Skeletal muscle tissue (tissue), 4 donors: Measurements from ENCODE around the gene PFN1. TPM values are rescaled to one million over a fixed set of nuclear protein-coding genes. Genes with fewer than 3 reads are reported as not detected.

Experiments
- H3K27ac ChIP-seq: one replicate; pipeline ENCODE4 v1.7.0; 2013; ENCODE audit warnings: mild to moderate bottlenecking, low read depth, low read length, inconsistent platforms
- H3K27me3 ChIP-seq, 3 donors: one replicate each; pipeline ENCODE4 v1.7.0; 2013; ENCODE audit warnings: low read length in 3 of 3; ENCODE audit not compliant: control insufficient read depth in 3 of 3, insufficient read depth in 3 of 3
- H3K36me3 ChIP-seq, 3 donors: one replicate each; pipeline ENCODE4 v1.7.0; 2013; ENCODE audit warnings: low read length in 3 of 3; ENCODE audit not compliant: control insufficient read depth in 3 of 3, insufficient read depth in 3 of 3
- H3K4me1 ChIP-seq, 3 donors: one replicate each; pipeline ENCODE4 v1.7.0; 2013; ENCODE audit warnings: low read length in 3 of 3, mild to moderate bottlenecking in 3 of 3; ENCODE audit not compliant: control insufficient read depth in 3 of 3, insufficient read depth in 3 of 3
- H3K4me3 ChIP-seq, 3 donors: one replicate each; pipeline ENCODE4 v1.7.0; 2013; ENCODE audit warnings: low read length in 3 of 3
- H3K9ac ChIP-seq, 3 donors: one replicate each; pipeline ENCODE4 v1.7.0; 2013; ENCODE audit warnings: low read length in 3 of 3, mild to moderate bottlenecking in 3 of 3, moderate library complexity in 2 of 3, low read depth in 1 of 3
- H3K9me3 ChIP-seq, 3 donors: one replicate each; pipeline ENCODE4 v1.7.0; 2013; ENCODE audit warnings: low read length in 3 of 3; ENCODE audit not compliant: control insufficient read depth in 3 of 3
- total RNA-seq: library from RNA; depleted of rRNA; stranded (reverse); fragments of >200 nt; gene quantifications from one replicate; pipeline ENCODE4 v1.2.3, GENCODE V29; 2014
- donor health status: Osteomylitis.

Gene PFN1
- total RNA-seq, result 137 TPM

DNA sequence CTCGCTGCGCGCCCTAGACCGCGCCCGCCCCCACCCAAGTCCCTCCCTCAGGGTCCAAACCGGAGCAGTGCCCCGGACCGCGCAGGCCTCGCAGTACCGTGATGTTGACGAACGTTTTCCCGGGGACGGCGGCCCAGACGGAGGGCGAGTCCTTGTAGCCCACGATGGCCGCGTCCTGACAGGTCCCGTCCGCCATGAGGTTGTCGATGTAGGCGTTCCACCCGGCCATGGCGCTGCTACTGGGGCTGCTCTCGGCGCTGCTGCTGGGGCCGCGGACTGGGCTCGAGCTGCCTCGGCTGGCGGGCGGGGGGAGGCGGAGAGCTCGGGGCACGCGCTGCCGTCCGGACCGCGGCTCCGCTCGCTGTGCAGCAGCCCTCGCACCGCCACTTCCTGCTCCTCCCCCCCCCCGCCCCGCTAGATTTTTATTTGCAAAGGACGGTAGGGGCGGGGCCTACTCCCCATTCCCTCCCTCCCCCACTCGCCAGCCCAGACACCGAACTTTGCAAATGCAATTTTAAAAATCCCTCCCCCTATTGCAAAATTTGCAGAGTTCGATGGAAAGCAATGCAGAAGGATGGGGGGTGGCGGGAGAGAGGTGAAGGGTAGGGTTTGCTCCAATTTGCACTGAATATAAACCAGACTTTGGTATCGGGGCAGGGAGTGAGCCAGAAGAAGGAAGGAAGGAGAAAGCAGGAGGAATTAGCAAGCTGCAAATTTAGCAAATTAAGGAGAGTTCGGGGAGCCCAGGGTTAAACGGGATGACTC is at the start of gene PFN1:
TSS of gene PFN1 (minus strand) at position 365 of the 765 bp plus-strand sequence. CDS start at position 229, 136 bp downstream.
- Histone ChIP-seq H3K9me3 (no peaks in the 10 kb centered on the region), H3K9ac (peak within 1 kb of the TSS; percentile 89 to 97 (median 93)), H3K27ac (peak within 1 kb of the TSS; percentile 98), H3K4me1 (peaks cover 38 to 61% (median 39%) of the 10 kb centered on the region in 3 donors), H3K4me3 (peak within 1 kb of the TSS; percentile 91 to 98 (median 95)), H3K27me3 (no peaks in the 10 kb centered on the region), H3K36me3 (peaks cover 29 to 43% (median 36%) of the 10 kb centered on the region in 3 donors)

DNA sequence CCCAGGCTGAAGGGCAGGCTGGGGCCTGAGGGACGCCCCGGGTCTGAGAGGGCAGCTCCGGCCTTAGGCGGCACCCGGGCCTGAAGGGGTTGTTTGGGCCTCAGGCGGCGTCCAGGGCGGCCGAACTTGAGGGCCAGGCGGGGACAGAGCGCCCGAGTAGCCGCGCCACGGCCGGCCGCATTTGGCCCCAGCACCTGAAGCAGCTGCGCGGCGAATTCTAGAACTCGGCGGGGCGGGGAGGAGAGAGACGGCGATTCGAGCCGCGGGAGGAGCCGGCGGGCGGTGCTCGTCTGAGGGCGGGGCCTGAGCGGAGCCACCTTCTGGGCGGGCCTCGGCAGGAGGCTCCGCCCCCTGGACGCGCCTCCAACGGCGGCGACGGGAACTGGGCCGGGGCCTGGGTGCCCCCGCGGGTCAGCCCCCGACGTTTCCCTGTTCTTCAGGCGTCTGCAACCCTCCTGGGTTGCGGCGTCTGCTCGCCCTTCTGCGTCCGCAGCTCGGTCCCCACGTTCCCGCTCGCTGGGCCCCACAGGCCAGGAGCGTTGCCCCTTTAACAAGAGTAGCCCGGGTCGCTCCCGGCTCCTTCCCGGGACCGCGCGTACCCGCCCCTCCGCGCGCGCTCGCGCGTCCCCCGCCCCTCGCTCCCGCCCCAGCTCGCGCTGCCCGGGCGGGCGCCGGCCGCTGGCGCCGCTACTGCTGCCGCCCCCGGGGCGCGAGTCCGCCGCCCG is 49.1 kb upstream of the PFN1 start, which contains the start of the genes INCA1 and KIF1C:
TSS of gene INCA1 (minus strand) at position 221 of the 725 bp plus-strand sequence. CDS start 3,085 bp downstream, outside the sequence.
TSS of gene KIF1C (plus strand) at position 649 of the 725 bp plus-strand sequence. CDS start 2,297 bp downstream, outside the sequence.
- Histone ChIP-seq H3K4me3 (peak within 1 kb of the TSS; percentile 92 to 99 (median 96)), H3K36me3 (peaks cover 15 to 20% (median 15%) of the 10 kb centered on the region in 3 donors), H3K27ac (peak within 1 kb of the TSS; percentile 99), H3K4me1 (peaks cover 47 to 48% (median 47%) of the 10 kb centered on the region in 3 donors), H3K27me3 (no peaks in the 10 kb centered on the region), H3K9ac (peak within 1 kb of the TSS; percentile 96 to 99 (median 99)), H3K9me3 (no peaks in the 10 kb centered on the region)

DNA sequence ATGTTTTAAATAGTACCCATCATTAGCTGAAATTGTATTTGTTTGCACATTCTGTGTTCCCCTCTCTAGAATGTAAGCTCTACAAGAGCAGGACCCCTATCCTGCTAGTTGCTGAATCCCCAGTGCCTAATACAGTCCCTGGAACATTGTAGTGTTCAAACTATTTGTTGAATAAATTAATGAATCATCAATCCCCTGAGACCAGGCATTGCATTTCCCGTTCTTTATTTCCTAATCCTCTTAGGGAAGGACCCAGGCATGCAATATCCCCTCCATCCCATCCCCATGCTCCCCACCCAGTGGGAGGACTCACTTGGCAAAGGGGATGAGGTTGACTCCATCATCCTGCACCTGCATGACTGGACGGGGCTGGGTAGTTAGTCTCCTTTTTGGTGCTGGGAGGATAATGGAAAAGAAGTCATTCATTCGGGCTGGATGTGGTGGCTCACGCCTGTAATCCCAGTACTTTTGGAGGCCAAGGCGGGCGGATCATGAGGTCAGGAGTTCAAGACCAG is 45.8 kb upstream of the PFN1 start:
- H3K9ac ChIP-seq, result no peak overlapping the region
- no peaks in the 10 kb centered on the region for H3K9me3 ChIP-seq
- peaks cover 14 to 16% (median 15%) of the 10 kb centered on the region in 3 donors for H3K4me1 ChIP-seq
- no peak overlapping the region for H3K27ac ChIP-seq
- peaks cover 0 to 4% (median 3%) of the 10 kb centered on the region in 3 donors for H3K36me3 ChIP-seq
- no peak overlapping the region for H3K4me3 ChIP-seq
- H3K27me3 ChIP-seq, result no peaks in the 10 kb centered on the region

DNA sequence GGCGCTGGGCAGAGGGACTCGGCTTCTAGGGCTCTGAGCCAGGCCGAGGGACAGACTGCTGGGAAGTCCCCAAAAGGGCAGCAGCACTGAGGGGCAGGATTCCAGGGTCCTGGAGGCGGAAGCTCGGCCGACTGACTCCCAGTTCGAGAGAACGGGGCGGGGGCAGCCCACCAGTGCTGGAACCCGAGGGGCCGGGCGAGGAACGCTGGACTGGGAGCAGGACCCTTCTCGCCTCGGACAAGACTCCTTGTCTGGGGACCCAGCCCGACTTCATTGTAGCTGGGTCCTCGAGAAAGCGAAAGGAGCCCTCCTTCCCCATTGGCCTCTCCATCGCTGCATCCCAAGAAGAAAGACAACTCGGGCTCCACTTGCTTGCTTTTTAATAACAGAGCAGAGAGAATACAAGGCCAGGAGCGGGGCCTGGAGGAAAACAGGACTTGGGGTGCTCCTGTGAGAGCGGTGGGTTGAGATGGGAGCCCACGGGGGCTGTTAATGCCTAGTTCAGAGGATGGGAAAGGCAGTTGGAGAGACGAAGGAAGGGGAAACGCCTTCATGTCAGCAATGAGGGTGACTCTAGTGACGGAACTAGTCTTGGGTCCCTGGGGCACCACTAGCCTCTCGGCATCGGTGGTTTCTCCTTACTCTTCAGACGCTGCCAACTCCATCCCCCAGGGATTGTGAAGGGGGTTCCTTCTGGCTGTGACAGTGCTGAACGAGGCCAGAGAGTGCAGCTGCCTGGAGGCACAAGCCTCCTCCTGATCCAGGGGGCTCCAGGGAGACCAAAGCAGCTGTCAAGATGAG is 39.6 kb upstream of the PFN1 start:
- Histone ChIP-seq H3K27me3 (no peaks in the 10 kb centered on the region), H3K27ac (peak overlapping the region; percentile 96), H3K4me1 (peaks cover 25 to 32% (median 29%) of the 10 kb centered on the region in 3 donors), H3K9me3 (no peaks in the 10 kb centered on the region), H3K4me3 (peak overlapping the region; percentile 79 to 89 (median 87)), H3K36me3 (peaks cover 3 to 17% (median 7%) of the 10 kb centered on the region in 3 donors), H3K9ac (peak overlapping the region; percentile 93 to 97 (median 94))

DNA sequence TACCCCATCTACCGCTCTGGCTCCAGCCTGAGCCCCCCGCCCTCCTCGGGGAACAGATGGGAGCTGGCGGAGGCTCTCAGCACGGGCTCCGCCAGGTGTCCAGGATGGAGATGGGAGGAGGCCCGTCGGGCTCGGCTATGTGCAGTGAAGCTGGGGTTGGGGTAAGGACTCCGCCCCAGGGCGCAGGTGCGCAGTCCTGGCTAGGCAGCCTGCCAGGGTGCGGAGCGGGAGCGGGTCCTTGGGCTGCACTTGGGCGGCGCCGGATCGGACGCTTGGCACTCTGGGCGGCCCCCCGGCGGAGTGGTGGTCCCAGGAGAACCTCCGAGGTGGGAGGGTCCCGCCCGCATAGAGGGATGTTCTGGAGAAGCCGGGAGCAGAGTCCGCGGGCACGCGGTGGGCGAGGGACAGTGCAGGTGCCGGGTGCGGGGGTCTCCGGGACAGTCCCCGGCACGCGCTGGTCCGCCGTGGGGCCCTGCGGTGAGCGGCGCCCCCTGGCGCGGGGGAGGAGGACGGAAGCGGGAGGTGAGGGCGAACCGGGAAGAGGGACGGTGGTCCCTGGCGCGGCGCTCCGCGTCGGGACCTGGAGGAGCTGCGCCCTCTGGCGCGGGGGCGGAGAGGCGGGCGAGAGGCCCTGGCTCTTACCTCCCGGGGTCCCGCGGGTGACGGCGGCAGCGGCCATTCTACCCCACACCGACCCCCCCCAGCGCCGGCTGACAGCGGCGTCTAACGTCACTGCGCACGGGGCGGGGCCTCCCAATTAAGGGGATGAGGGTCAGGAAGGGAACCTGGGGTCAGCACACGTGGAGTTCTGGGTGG is 38.8 kb upstream of the PFN1 start, which contains the start of gene CAMTA2:
TSS of gene CAMTA2 (minus strand) at position 725 of the 816 bp plus-strand sequence. CDS start 1,453 bp downstream, outside the sequence.
- Histone ChIP-seq H3K27me3 (no peaks in the 10 kb centered on the region), H3K36me3 (peaks cover 12 to 25% (median 15%) of the 10 kb centered on the region in 3 donors), H3K4me1 (peaks cover 25 to 32% (median 29%) of the 10 kb centered on the region in 3 donors), H3K9me3 (no peaks in the 10 kb centered on the region), H3K4me3 (peak within 1 kb of the TSS; percentile 79 to 89 (median 87)), H3K27ac (peak within 1 kb of the TSS; percentile 96), H3K9ac (peak within 1 kb of the TSS; percentile 93 to 97 (median 94))

DNA sequence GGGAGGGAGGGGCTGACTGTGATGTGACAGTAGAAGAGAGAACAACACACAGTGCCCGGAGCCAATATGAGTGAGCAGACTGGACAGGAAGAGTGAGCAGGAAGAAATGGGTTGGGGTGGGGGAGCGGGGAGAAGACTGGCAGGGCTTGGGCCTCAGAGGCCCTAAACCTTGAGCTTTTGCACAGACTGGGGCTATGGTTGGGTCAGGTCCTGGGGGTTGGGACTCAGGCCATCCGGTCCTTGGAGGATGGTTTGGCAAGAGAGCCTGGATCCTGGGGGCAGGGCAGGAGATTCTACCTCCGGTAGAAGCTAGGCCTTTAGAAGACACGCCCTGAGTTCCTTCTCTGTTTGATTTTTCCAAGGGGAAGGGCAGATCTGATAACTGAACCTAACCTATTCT is 38.1 kb upstream of the PFN1 start:
- Histone ChIP-seq H3K4me1 (peaks cover 25 to 32% (median 29%) of the 10 kb centered on the region in 3 donors), H3K4me3 (peak overlapping the region; percentile 79 to 89 (median 87))

DNA sequence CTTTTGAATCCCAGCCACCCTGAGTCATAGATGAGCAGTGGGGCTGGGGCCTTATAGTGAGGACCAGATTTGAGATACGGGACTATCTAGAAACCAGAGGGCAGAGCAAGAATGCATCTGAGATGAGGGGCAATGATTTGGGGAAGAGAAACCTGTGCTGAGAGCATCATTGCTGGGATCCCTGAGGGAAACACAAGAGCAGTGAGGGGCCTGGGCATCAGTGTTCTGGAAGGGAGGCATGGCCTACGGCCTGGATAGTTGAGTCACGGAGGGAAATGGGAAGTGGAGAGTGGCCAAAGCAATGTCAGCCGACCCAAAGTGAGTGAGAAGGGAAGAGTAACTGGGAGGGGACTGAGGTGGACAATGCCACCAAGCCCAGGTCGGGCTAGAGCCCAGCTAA is 34.0 kb upstream of the PFN1 start:
- Histone ChIP-seq H3K36me3 (peaks cover 43 to 59% (median 52%) of the 10 kb centered on the region in 3 donors), H3K4me3 (no peak overlapping the region), H3K27me3 (no peaks in the 10 kb centered on the region), H3K9ac (no peak overlapping the region), H3K9me3 (no peaks in the 10 kb centered on the region), H3K4me1 (peaks cover 18 to 31% (median 22%) of the 10 kb centered on the region in 3 donors), H3K27ac (no peak overlapping the region)

More for the DNA sequence above, 38.1 kb upstream of the PFN1 start:
- Histone ChIP-seq H3K9ac (peak overlapping the region; percentile 93 to 97 (median 94)), H3K9me3 (no peaks in the 10 kb centered on the region), H3K36me3 (peaks cover 15 to 32% (median 18%) of the 10 kb centered on the region in 3 donors), H3K27ac (peak overlapping the region; percentile 96), H3K27me3 (no peaks in the 10 kb centered on the region)

DNA sequence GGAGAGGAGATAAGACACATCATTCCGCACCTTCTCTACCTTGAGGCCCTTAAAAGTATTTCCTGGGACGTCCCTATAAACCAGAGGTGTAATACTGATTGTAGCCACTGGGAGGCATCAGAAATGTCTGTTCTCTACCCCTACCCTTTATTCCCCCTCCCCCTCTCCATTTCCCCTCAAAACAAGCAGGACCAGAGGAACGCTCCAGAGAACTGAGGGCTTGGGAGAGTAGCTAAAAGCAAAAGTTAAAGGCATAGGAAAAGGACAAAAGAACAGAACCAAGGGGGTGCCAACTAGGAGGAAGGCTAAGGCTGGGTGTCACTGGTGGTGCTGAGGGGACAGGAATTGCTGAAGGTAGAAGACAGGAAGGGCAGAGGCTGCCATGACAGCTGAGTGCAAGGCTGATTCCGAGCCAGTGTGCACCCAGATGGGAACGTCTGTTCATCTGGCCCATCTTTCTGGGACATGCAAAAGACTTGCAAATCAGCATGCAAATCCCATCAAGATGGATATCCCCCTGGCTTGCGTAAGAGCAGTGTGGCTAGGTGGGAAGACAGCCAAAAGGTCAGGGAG is 32.4 kb upstream of the PFN1 start:
- H3K27ac ChIP-seq, result no peak overlapping the region
- H3K9me3 ChIP-seq, result no peaks in the 10 kb centered on the region
- H3K4me3 ChIP-seq, result no peak overlapping the region
- peaks cover 6 to 18% (median 9%) of the 10 kb centered on the region in 3 donors for H3K4me1 ChIP-seq
- peaks cover 50 to 65% (median 61%) of the 10 kb centered on the region in 3 donors for H3K36me3 ChIP-seq
- no peak overlapping the region for H3K9ac ChIP-seq
- no peaks in the 10 kb centered on the region for H3K27me3 ChIP-seq
